Endothelial cell of umbilical vein (primary cell): ENCODE data around the gene SHMT1. TPM values are rescaled to one million over a fixed set of nuclear protein-coding genes. Genes with fewer than 3 reads are reported as not detected.

Experiments
- BruUV-seq: library from RNA; stranded (reverse); fragments of 400-500 nt; replicated peaks from 2 replicates; lab custom pipeline; 2021; lab: Mats Ljungman, UMichigan
- CTCF ChIA-PET: fragments of 300-600, 350-600 bp; sonication (Branson Sonifier 250); formaldehyde crosslinking; loops from one replicate; lab custom pipeline; 2021; ENCODE audit warnings: antibody characterized with exemption, inconsistent platforms; lab: Charles Lee
- POLR2A ChIA-PET: fragments of 300-600, 350-600 bp; sonication (Branson Sonifier 250); formaldehyde crosslinking; loops from one replicate; lab custom pipeline; 2021; ENCODE audit warnings: antibody characterized with exemption, inconsistent platforms; lab: Charles Lee
- DNase-seq: peaks from one replicate; pipeline ENCODE4 v3.0.0-alpha.2; 2011; ENCODE audit warnings: low read depth, low spot score
- FAIRE-seq: peaks from 2 replicates; lab custom pipeline; 2011; peaks lifted over from hg19 to GRCh38; lab: Jason Lieb, UNC
- H2AFZ ChIP-seq: 2 replicates; pipeline ENCODE4 v1.6.0; 2012; ENCODE audit warnings: low read depth, low read length, control low read depth, inconsistent platforms
- H3K27ac ChIP-seq: 2 replicates; pipeline ENCODE4 v1.5.1; 2011; ENCODE audit warnings: low read depth, mild to moderate bottlenecking, control low read depth, low read length, moderate library complexity; ENCODE audit not compliant: insufficient read depth
- H3K27me3 ChIP-seq, 2 experiments: 2 replicates each; pipeline versions ENCODE4 v1.6.0 to v1.6.1; 2011; ENCODE audit warnings: low read length in 2 of 2, mixed read lengths in 1 of 2; ENCODE audit not compliant: control insufficient read depth in 2 of 2, insufficient read depth in 2 of 2
- H3K36me3 ChIP-seq, 2 experiments: 2 replicates in 1 of 2; 3 replicates in 1 of 2; pipeline ENCODE4 v1.5.1; 2011; ENCODE audit warnings: low read length in 2 of 2, mild to moderate bottlenecking in 1 of 2, moderate library complexity in 1 of 2; ENCODE audit not compliant: control insufficient read depth in 2 of 2, insufficient read depth in 2 of 2; ENCODE audit errors: extremely low read depth in 1 of 2
- H3K4me1 ChIP-seq: 3 replicates; pipeline ENCODE4 v1.5.1; 2011; ENCODE audit warnings: mild to moderate bottlenecking, low read length; ENCODE audit not compliant: control insufficient read depth, insufficient read depth; ENCODE audit errors: extremely low read depth
- H3K4me2 ChIP-seq: 2 replicates; pipeline ENCODE4 v1.6.1; 2011; ENCODE audit warnings: low read length, control low read depth, mixed read lengths; ENCODE audit not compliant: insufficient read depth
- H3K4me3 ChIP-seq, 3 experiments: fragments of 200-600 bp in 1 of 3; sonication (generic), shearing (Covaris generic) in 1 of 3; replicated peaks in 1 of 3; 2 replicates each; pipeline ENCODE4 v1.5.1; 2011 to 2016; ENCODE audit warnings: control low read depth in 3 of 3, low read length in 3 of 3, mild to moderate bottlenecking in 2 of 3, inconsistent platforms in 1 of 3, low read depth in 1 of 3, moderate library complexity in 1 of 3; ENCODE audit not compliant: insufficient read depth in 1 of 3
- H3K79me2 ChIP-seq: 2 replicates; pipeline ENCODE4 v1.6.0; 2012; ENCODE audit warnings: low read length, inconsistent platforms; ENCODE audit not compliant: control insufficient read depth, insufficient read depth
- H3K9ac ChIP-seq: replicated peaks from 2 replicates; pipeline ENCODE3; 2011; ENCODE audit warnings: low read length, control low read depth; ENCODE audit not compliant: insufficient read depth; ENCODE audit errors: extremely low read depth
- H3K9me1 ChIP-seq: replicated peaks from 3 replicates; pipeline ENCODE4 v1.6.0; 2011; ENCODE audit warnings: mild to moderate bottlenecking, low read length; ENCODE audit not compliant: control insufficient read depth, insufficient read depth; ENCODE audit errors: extremely low read depth
- H3K9me3 ChIP-seq: replicated peaks from 2 replicates; pipeline ENCODE4 v1.5.1; 2012; ENCODE audit warnings: low read length, inconsistent platforms; ENCODE audit not compliant: control insufficient read depth, insufficient read depth
- H4K20me1 ChIP-seq: replicated peaks from 2 replicates; pipeline ENCODE3; 2011; ENCODE audit warnings: mild to moderate bottlenecking, low read length; ENCODE audit not compliant: control insufficient read depth, insufficient read depth; ENCODE audit errors: extremely low read depth
- CTCF ChIP-seq, 2 donors: IDR thresholded peaks; 1 replicate in 1 of 2; 2 replicates in 1 of 2; pipeline ENCODE4 v1.5.1; 2011; ENCODE audit warnings: low read length in 2 of 2, mild to moderate bottlenecking in 2 of 2, moderate library complexity in 2 of 2, control low read depth in 1 of 2, inconsistent platforms in 1 of 2, low read depth in 1 of 2; ENCODE audit not compliant: insufficient read depth in 1 of 2; ENCODE audit errors: extremely low read depth in 1 of 2
- EZH2 ChIP-seq: IDR thresholded peaks from 2 replicates; pipeline ENCODE4 v1.6.1; 2012; ENCODE audit warnings: borderline replicate concordance, low read depth, mild to moderate bottlenecking, moderate library complexity, low read length, inconsistent platforms; ENCODE audit not compliant: severe bottlenecking
- FOS ChIP-seq: IDR thresholded peaks from 2 replicates; pipeline ENCODE4 v1.6.1; 2011; ENCODE audit warnings: mild to moderate bottlenecking, low read length, moderate library complexity, borderline replicate concordance; ENCODE audit not compliant: insufficient read depth
- GATA2 ChIP-seq: IDR thresholded peaks from 2 replicates; pipeline ENCODE4 v1.7.0; 2011; ENCODE audit warnings: low read depth, mild to moderate bottlenecking, moderate library complexity, mixed read lengths, low read length; ENCODE audit not compliant: insufficient read length, insufficient read depth
- JUN ChIP-seq: IDR thresholded peaks from 2 replicates; pipeline ENCODE4 v1.6.1; 2011; ENCODE audit warnings: borderline replicate concordance, low read depth; ENCODE audit not compliant: insufficient read length, insufficient read depth
- MAX ChIP-seq: IDR thresholded peaks from 2 replicates; pipeline ENCODE4 v1.6.1; 2011; ENCODE audit not compliant: insufficient read depth, insufficient read length
- MYC ChIP-seq: IDR thresholded peaks from one replicate; pipeline ENCODE4 v1.6.1; 2011; ENCODE audit warnings: mild to moderate bottlenecking, low read depth, low read length
- POLR2A ChIP-seq: IDR thresholded peaks from 2 replicates; pipeline ENCODE4 v1.6.1; 2012; ENCODE audit warnings: low read depth, mild to moderate bottlenecking, control low read depth, low read length
- POLR2AphosphoS5 ChIP-seq: IDR thresholded peaks from 2 replicates; pipeline ENCODE4 v1.6.1; 2012; ENCODE audit warnings: low read depth, mild to moderate bottlenecking, control low read depth, low read length, moderate library complexity; ENCODE audit not compliant: insufficient read depth
- dilution Hi-C: fragments of 300-500 bp; cut with MboI; formaldehyde crosslinking; loops from one replicate; pipeline ENCODE4 v1.15.0; 2019; ENCODE audit warnings: low sequenced_read_pairs; ENCODE audit not compliant: extremely low pct_ligation_motif_present
- intact Hi-C: fragments of 100-400 bp; cut with micrococcal nuclease; formaldehyde crosslinking; loops from one replicate; pipeline ENCODE4 v1.10.0; 2022
- polyA plus RNA-seq, 4 experiments: library from polyadenylated mRNA; depleted of rRNA in 3 of 4; stranded (reverse) in 3 of 4; unstranded in 1 of 4; fragments of >200 nt; gene quantifications; 2 replicates each; pipeline versions ENCODE4 v1.2.1 to v1.2.3, GENCODE V29; 2011 to 2012; ENCODE audit warnings: missing spikeins in 1 of 4
- total RNA-seq: library from RNA; stranded (reverse); gene quantifications from 2 replicates; pipeline ENCODE4 v1.2.3, GENCODE V29; 2021

The SHMT1 gene
- total and polyA plus RNA-seq, 2 donors (not counting 3 experiments of a cell fraction or from before 2014, with no cell fraction given) = 18.9 to 27.6 TPM

GRCh38 chr17:18382441-18383078, 19.2 kb upstream of the SHMT1 start:
- intact Hi-C loops = no loop called here
- BruUV-seq = no TSS peak
- H3K27me3 ChIP-seq = peaks cover 2 to 9% of the 10 kb centered on the region in 2 experiments
- dilution Hi-C loops = no loop called here
- DNase-seq (no peak), FAIRE-seq (no peak)
- TF ChIP-seq MAX (no peak), FOS (no peak), JUN (no peak), CTCF (IDR thresholded peaks at IDR 0.05; ENCODE audit: extremely low read depth in 1 of 2, insufficient read depth in 1 of 2, low read depth in 1 of 2, low read length in 2 of 2) (no peak), POLR2AphosphoS5 (no peak), EZH2 (no peak), MYC (no peak), GATA2 (no peak), POLR2A (no peak)
- no peak overlapping the region for H3K27ac ChIP-seq
- no peaks in the 10 kb centered on the region for H3K9me1 ChIP-seq
- CTCF ChIA-PET = no interaction called here
- POLR2A ChIA-PET = no interaction called here
- H3K36me3 ChIP-seq = no peaks in the 10 kb centered on the region
- H4K20me1 ChIP-seq = no peaks in the 10 kb centered on the region
- H3K4me1 ChIP-seq = no peaks in the 10 kb centered on the region
- H3K79me2 ChIP-seq = no peaks in the 10 kb centered on the region
- no peak overlapping the region for H3K4me3 ChIP-seq
- H3K9ac ChIP-seq = no peak overlapping the region
- no peak overlapping the region for H3K4me2 ChIP-seq
- no peak overlapping the region for H2AFZ ChIP-seq
- no peaks in the 10 kb centered on the region for H3K9me3 ChIP-seq
